GM12891 (cell line): ENCODE results near the gene CHRNA1.

Source experiments
- PAX5 ChIP-seq: IDR thresholded peaks from 2 replicates; pipeline ENCODE4 v1.6.1; 2011; ENCODE audit warnings: low read length, moderate library complexity, mild to moderate bottlenecking; ENCODE audit not compliant: insufficient read depth, severe bottlenecking
- POU2F2 ChIP-seq: IDR thresholded peaks from 2 replicates; pipeline ENCODE4 v1.6.1; 2011; ENCODE audit warnings: low read depth, mild to moderate bottlenecking, control low read depth, low read length, moderate library complexity
- SPI1 ChIP-seq: IDR thresholded peaks from 2 replicates; pipeline ENCODE4 v1.6.1; 2011; ENCODE audit warnings: low read depth, low read length, control low read depth
- TAF1 ChIP-seq: IDR thresholded peaks from 2 replicates; pipeline ENCODE4 v1.6.1; 2011; ENCODE audit warnings: low read depth, low read length, control low read depth

GRCh38 chr2:174704061-174704460 is 60.2 kb downstream of the CHRNA1 start:
- no peak for TF ChIP-seq POU2F2
- TF ChIP-seq TAF1 = no peak
- TF ChIP-seq PAX5 = no peak
- no peak for TF ChIP-seq SPI1
